HepG2 (cell line): ENCODE measurements around the gene HSD11B2. TPM values are rescaled to one million over a fixed set of nuclear protein-coding genes. Genes with fewer than 3 reads are reported as not detected.

Experiments used
- ATF7-NPFF ChIP-seq: sonication (generic); formaldehyde crosslinking; IDR thresholded peaks from 2 replicates; pipeline ENCODE4 v1.8.1; 2023; ENCODE audit warnings: mild to moderate bottlenecking, low read depth, missing genetic modification reagents, moderate library complexity
- CBX1 ChIP-seq: IDR thresholded peaks from one replicate; pipeline ENCODE4 v1.6.1; 2016; ENCODE audit warnings: antibody characterized with exemption, low read depth
- CREB1 ChIP-seq, 2 experiments: fragments of 450-650 bp in 1 of 2; IDR thresholded peaks; 2 replicates each; pipeline ENCODE4 v1.6.1; 2016 to 2017; ENCODE audit warnings: control low read depth in 1 of 2, mild to moderate bottlenecking in 1 of 2, missing compliant biosample characterization in 1 of 2, missing genetic modification characterization in 1 of 2
- IKZF1 ChIP-seq: fragments of 450-650 bp; IDR thresholded peaks from 2 replicates; pipeline ENCODE4 v1.7.1; 2016
- KDM2A ChIP-seq: sonication (generic); formaldehyde crosslinking; IDR thresholded peaks from 2 replicates; pipeline ENCODE4 v1.4.0; 2020; ENCODE audit warnings: low read depth, missing genetic modification reagents, borderline replicate concordance
- TARDBP ChIP-seq: sonication (generic); formaldehyde crosslinking; IDR thresholded peaks from 2 replicates; pipeline ENCODE4 v1.8.0; 2022; ENCODE audit warnings: mild to moderate bottlenecking, missing genetic modification reagents
- TBP ChIP-seq: sonication (generic); formaldehyde crosslinking; IDR thresholded peaks from 2 replicates; pipeline ENCODE4 v1.5.0; 2020; ENCODE audit warnings: missing genetic modification reagents
- TBX3 ChIP-seq: fragments of 450-650 bp; IDR thresholded peaks from 2 replicates; pipeline ENCODE4 v1.6.1; 2017; ENCODE audit warnings: antibody characterized with exemption, mild to moderate bottlenecking, inconsistent platforms, borderline replicate concordance
- ZFP62 ChIP-seq: sonication (generic); formaldehyde crosslinking; IDR thresholded peaks from 2 replicates; pipeline ENCODE4 v1.4.0; 2020; ENCODE audit warnings: missing genetic modification reagents
- ZNF160 ChIP-seq: sonication (generic); formaldehyde crosslinking; IDR thresholded peaks from 2 replicates; pipeline ENCODE4 v1.8.0; 2022; ENCODE audit warnings: mild to moderate bottlenecking, inconsistent platforms, missing genetic modification reagents
- ZNF282 ChIP-seq: fragments of 450-650 bp; IDR thresholded peaks from 2 replicates; pipeline ENCODE4 v1.6.1; 2018; ENCODE audit not compliant: partially characterized antibody
- ZNF3 ChIP-seq: IDR thresholded peaks from 2 replicates; pipeline ENCODE4 v1.7.0; 2017; ENCODE audit warnings: inconsistent platforms
- ZNF335 ChIP-seq: sonication (generic); formaldehyde crosslinking; IDR thresholded peaks from 2 replicates; pipeline ENCODE4 v1.4.0; 2020; ENCODE audit warnings: missing genetic modification reagents
- ZNF350 ChIP-seq: sonication (generic); formaldehyde crosslinking; IDR thresholded peaks from 2 replicates; pipeline ENCODE4 v1.4.0; 2020; ENCODE audit warnings: mild to moderate bottlenecking, low read depth, missing genetic modification reagents, borderline replicate concordance
- ZNF530 ChIP-seq: sonication (generic); formaldehyde crosslinking; IDR thresholded peaks from 2 replicates; pipeline ENCODE4 v1.5.0; 2020; ENCODE audit warnings: low read depth, mild to moderate bottlenecking, missing genetic modification reagents
- ZNF550 ChIP-seq: sonication (generic); formaldehyde crosslinking; IDR thresholded peaks from 2 replicates; pipeline ENCODE4 v1.4.0; 2020; ENCODE audit warnings: mild to moderate bottlenecking, missing genetic modification reagents, borderline replicate concordance
- ZNF652 ChIP-seq: IDR thresholded peaks from 2 replicates; pipeline ENCODE4 v1.6.1; 2016; ENCODE audit warnings: low read depth, borderline replicate concordance
- ZNF788 ChIP-seq: sonication (generic); formaldehyde crosslinking; IDR thresholded peaks from 2 replicates; pipeline ENCODE4 v1.5.0; 2020; ENCODE audit warnings: mild to moderate bottlenecking, missing genetic modification reagents, borderline replicate concordance
- polyA plus RNA-seq, 8 experiments: library from polyadenylated mRNA; depleted of rRNA in 3 of 8; stranded (reverse) in 7 of 8; unstranded in 1 of 8; fragments of >200 nt; fragmentation: Illumina TruSeq in 4 of 8; extraction: Trizol in 4 of 8; gene quantifications; 2 replicates each; pipeline versions ENCODE4 v1.2.1 to v1.2.3, GENCODE V29; 2011 to 2016; ENCODE audit warnings: low read depth in 4 of 8, missing spikeins in 1 of 8, mixed read lengths in 1 of 8; ENCODE audit not compliant: insufficient read depth in 1 of 8
- total RNA-seq, 5 experiments: library from RNA; depleted of rRNA; stranded (reverse); fragments of >200 nt; fragmentation: Illumina TruSeq; extraction: Trizol; gene quantifications; 2 replicates each; pipeline ENCODE4 v1.2.3, GENCODE V29; 2016; ENCODE audit warnings: low read depth in 1 of 5
- TF ChIP-seq, protein P1 (sequence below): sonication (generic); formaldehyde crosslinking; IDR thresholded peaks from 2 replicates; pipeline ENCODE4 v1.4.0; 2020; ENCODE audit warnings: mild to moderate bottlenecking, missing genetic modification reagents, borderline replicate concordance
- TF ChIP-seq, protein P2 (sequence below): sonication (generic); formaldehyde crosslinking; IDR thresholded peaks from 2 replicates; pipeline ENCODE4 v1.5.1; 2020; ENCODE audit warnings: mild to moderate bottlenecking, missing genetic modification reagents
- TF ChIP-seq, protein P3 (sequence below): sonication (generic); formaldehyde crosslinking; IDR thresholded peaks from 2 replicates; pipeline ENCODE4 v1.5.1; 2020; ENCODE audit warnings: missing genetic modification reagents, mild to moderate bottlenecking, borderline replicate concordance
- TF ChIP-seq, protein P4 (sequence below): sonication (generic); formaldehyde crosslinking; IDR thresholded peaks from 2 replicates; pipeline ENCODE4 v1.8.0; 2022; ENCODE audit warnings: mild to moderate bottlenecking, missing genetic modification reagents; ENCODE audit not compliant: insufficient replicate concordance

Gene HSD11B2
- total and polyA plus RNA-seq, 2 of the 13 experiments (the other 11 are each of a cell fraction or from before 2014, with no cell fraction given) = 8.9 to 13.6 TPM

DNA sequence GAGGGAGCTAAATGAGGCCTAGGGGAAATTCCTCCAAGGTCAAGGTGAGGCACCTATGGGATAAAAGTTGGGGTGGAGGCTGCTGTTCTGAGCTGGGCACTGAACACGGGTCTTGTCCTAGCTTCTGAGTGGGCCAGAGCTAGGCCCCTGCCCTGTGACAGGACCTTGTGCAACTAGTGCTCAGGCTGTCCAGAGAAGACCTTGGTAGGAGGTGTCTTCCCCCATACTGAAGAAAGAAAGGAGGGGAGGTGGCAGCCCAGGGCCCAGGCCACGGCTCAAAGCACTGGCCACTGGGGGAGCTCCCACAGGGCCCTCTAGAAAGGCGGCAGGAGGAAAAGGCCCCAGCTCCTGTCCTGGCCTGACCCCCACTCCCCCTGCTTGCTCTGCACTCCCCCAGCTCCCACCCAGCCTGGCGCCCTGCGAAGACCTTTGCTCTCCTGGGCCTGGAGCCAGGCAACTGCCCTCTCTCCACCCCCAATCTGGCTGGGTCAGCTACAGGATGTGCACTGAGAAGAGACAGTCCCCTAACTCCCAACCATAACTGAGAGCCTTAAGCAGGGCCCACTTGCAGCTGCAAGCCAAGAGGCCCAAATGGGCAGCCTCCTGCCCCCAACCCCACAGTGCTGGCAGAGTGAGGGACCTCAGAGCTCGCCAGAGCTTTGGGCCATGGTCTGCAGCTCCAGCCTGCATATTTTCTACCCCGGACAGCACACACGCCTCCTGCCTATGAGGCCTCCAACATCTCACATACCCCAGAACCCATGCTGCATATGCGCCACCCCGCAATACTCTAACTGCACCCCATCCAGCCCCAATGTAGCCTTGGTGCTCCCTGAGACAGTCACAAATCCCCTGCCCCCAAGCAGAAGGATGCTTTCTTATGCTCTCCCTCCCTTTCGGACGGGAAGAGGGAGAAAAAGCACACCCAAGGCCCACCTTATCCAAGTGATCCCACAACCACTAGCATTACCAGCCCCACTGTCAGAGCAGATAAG lies 15.3 kb downstream of the HSD11B2 start (continued):
- TF ChIP-seq TARDBP (CRISPR knock-in tag) = peak; percentile 87
- no peak for TF ChIP-seq ZNF530 (CRISPR knock-in tag)
- peak; percentile 65 for TF ChIP-seq ZNF350 (CRISPR knock-in tag)
- TF ChIP-seq ATF7-NPFF (CRISPR knock-in tag) = peak; percentile 79; the same call in 1 of the 2 replicates
- TF ChIP-seq ZNF652 = no peak
- TF ChIP-seq CBX1 = peak; percentile 60
- TF ChIP-seq, protein P1, sequence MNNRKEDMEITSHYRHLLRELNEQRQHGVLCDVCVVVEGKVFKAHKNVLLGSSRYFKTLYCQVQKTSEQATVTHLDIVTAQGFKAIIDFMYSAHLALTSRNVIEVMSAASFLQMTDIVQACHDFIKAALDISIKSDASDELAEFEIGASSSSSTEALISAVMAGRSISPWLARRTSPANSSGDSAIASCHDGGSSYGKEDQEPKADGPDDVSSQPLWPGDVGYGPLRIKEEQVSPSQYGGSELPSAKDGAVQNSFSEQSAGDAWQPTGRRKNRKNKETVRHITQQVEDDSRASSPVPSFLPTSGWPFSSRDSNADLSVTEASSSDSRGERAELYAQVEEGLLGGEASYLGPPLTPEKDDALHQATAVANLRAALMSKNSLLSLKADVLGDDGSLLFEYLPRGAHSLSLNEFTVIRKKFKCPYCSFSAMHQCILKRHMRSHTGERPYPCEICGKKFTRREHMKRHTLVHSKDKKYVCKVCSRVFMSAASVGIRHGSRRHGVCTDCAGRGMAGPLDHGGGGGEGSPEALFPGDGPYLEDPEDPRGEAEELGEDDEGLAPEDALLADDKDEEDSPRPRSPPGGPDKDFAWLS (CRISPR knock-in tag) = no peak; the same call in 1 of the 2 replicates
- no peak for TF ChIP-seq ZNF335 (CRISPR knock-in tag)
- no peak for TF ChIP-seq TBP
- TF ChIP-seq ZFP62 (CRISPR knock-in tag) = no peak
- TF ChIP-seq ZNF160 (CRISPR knock-in tag) = peak; percentile 60; the same call in 1 of the 2 replicates
- no peak for TF ChIP-seq ZNF282
- TF ChIP-seq ZNF3 (CRISPR knock-in tag) = no peak
- TF ChIP-seq, protein P2, sequence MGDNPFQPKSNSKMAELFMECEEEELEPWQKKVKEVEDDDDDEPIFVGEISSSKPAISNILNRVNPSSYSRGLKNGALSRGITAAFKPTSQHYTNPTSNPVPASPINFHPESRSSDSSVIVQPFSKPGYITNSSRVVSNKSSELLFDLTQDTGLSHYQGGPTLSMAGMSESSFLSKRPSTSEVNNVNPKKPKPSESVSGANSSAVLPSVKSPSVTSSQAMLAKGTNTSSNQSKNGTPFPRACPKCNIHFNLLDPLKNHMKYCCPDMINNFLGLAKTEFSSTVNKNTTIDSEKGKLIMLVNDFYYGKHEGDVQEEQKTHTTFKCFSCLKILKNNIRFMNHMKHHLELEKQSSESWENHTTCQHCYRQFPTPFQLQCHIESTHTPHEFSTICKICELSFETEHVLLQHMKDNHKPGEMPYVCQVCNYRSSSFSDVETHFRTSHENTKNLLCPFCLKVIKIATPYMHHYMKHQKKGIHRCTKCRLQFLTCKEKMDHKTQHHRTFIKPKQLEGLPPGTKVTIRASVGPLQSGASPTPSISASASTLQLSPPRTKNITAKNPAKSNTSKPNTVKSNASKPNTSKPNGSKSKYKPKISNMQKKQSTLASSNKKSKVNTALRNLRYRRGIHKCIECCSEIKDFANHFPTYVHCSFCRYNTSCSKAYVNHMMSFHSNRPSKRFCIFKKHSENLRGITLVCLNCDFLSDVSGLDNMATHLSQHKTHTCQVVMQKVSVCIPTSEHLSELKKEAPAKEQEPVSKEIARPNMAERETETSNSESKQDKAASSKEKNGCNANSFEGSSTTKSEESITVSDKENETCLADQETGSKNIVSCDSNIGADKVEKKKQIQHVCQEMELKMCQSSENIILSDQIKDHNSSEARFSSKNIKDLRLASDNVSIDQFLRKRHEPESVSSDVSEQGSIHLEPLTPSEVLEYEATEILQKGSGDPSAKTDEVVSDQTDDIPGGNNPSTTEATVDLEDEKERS = peak; percentile 64; the same call in 1 of the 2 replicates
- TF ChIP-seq, protein P3, sequence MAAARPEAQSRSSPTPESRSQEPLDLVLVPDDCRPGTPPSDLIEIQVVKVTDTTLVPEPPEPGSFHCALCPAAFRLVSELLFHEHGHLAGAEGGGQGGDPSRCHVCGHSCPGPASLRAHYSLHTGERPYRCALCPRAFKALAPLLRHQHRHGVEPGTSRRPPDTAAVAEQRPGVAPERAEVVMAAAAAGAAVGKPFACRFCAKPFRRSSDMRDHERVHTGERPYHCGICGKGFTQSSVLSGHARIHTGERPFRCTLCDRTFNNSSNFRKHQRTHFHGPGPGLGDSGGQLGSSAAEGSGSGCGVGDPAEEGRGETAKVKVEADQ = no peak
- TF ChIP-seq CREB1 (IDR thresholded peaks at IDR 0.05) = no peak
- TF ChIP-seq CREB1 (CRISPR knock-in tag; IDR thresholded peaks at IDR 0.05) = no peak
- TF ChIP-seq ZNF550 (CRISPR knock-in tag) = 0 out of 2 replicates have a peak, but pooled peaks have one; percentile 25
- peak; percentile 10; the same call in 1 of the 2 replicates for TF ChIP-seq KDM2A (CRISPR knock-in tag)
- TF ChIP-seq, protein P4, sequence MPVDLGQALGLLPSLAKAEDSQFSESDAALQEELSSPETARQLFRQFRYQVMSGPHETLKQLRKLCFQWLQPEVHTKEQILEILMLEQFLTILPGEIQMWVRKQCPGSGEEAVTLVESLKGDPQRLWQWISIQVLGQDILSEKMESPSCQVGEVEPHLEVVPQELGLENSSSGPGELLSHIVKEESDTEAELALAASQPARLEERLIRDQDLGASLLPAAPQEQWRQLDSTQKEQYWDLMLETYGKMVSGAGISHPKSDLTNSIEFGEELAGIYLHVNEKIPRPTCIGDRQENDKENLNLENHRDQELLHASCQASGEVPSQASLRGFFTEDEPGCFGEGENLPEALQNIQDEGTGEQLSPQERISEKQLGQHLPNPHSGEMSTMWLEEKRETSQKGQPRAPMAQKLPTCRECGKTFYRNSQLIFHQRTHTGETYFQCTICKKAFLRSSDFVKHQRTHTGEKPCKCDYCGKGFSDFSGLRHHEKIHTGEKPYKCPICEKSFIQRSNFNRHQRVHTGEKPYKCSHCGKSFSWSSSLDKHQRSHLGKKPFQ = no peak
- TF ChIP-seq TBX3 = peak; percentile 47; the same call in 1 of the 2 replicates
- TF ChIP-seq IKZF1 = no peak
- TF ChIP-seq ZNF788 (CRISPR knock-in tag) = peak; percentile 93; the same call in 1 of the 2 replicates
